GM19025 (cell line): Measurements from ENCODE around the gene SURF6.
"Not testable (repeated sequence)": the region's sequence is repeated elsewhere in the genome, so short reads cannot be mapped to it uniquely, and the experiment has no call there.

Experiments used
- ATAC-seq: cut with Tn5 transposase; IDR thresholded peaks from one replicate; pipeline ENCODE4 v1.9.1; 2021; ENCODE audit warnings: mild to moderate bottlenecking, low read depth, moderate library complexity; ENCODE audit not compliant: unreplicated experiment

SURF6 gene

GRCh38 chr9:133335924-133336811 lies at the start of gene SURF6:
SURF6 (minus strand) TSS chr9:133336188; CDS start chr9:133336132, 56 bp downstream.
- peak; percentile 91 for ATAC-seq

GRCh38 chr9:133385452-133385851 lies 49.5 kb upstream of the SURF6 start:
- no peak for ATAC-seq

GRCh38 chr9:133384736-133385321 lies 48.8 kb upstream of the SURF6 start:
- no peak for ATAC-seq

GRCh38 chr9:133383438-133383837 lies 47.5 kb upstream of the SURF6 start:
- ATAC-seq = no peak

GRCh38 chr9:133382507-133383141 lies 46.6 kb upstream of the SURF6 start:
- ATAC-seq = no peak

- no peak for ATAC-seq
These were observed 44.7 kb upstream of the SURF6 start for GRCh38 chr9:133380734-133381133.

GRCh38 chr9:133379153-133380086 lies 43.4 kb upstream of the SURF6 start:
- ATAC-seq = no peak

- no peak for ATAC-seq
These were observed 42.5 kb upstream of the SURF6 start for GRCh38 chr9:133378408-133378962.

GRCh38 chr9:133377721-133378216 lies 41.8 kb upstream of the SURF6 start:
- no peak for ATAC-seq

GRCh38 chr9:133377280-133377679 lies 41.3 kb upstream of the SURF6 start:
- ATAC-seq = not testable (repeated sequence)

- ATAC-seq = peak; percentile 93
These were observed 40.0 kb upstream of the SURF6 start, which contains the start of the genes STKLD1 and SURF4 for GRCh38 chr9:133375724-133376654. STKLD1 (plus strand) TSS chr9:133376366; CDS start chr9:133376474, 108 bp downstream. SURF4 (minus strand) TSS chr9:133376060; CDS start chr9:133375969, 91 bp downstream.

GRCh38 chr9:133375116-133375723 lies 39.2 kb upstream of the SURF6 start:
- ATAC-seq = peak; percentile 3

GRCh38 chr9:133374612-133375115 lies 38.7 kb upstream of the SURF6 start:
- no peak for ATAC-seq

- ATAC-seq = no peak
These were observed 36.2 kb upstream of the SURF6 start for GRCh38 chr9:133372144-133372543.

- ATAC-seq = no peak
These were observed 35.3 kb upstream of the SURF6 start for GRCh38 chr9:133371261-133371711.

- ATAC-seq = no peak
These were observed 34.7 kb upstream of the SURF6 start for GRCh38 chr9:133370685-133371084.

- ATAC-seq = no peak
These were observed 33.9 kb upstream of the SURF6 start for GRCh38 chr9:133369933-133370332.

- ATAC-seq = no peak
These were observed 33.4 kb upstream of the SURF6 start for GRCh38 chr9:133369422-133369821.
